ENCODE measurements around the gene GALNT14. TPM values are rescaled to one million over a fixed set of nuclear protein-coding genes. Genes with fewer than 3 reads are reported as not detected.

Gene GALNT14
- total and polyA plus RNA-seq, 2 of the 13 experiments (the other 11 are each of a cell fraction or from before 2014, with no cell fraction given) = not detected

GRCh38 chr2:31176742-31177141 lies 38.5 kb upstream of the GALNT14 start (continued):
- no peak for TF ChIP-seq ZNF646 (CRISPR knock-in tag; IDR thresholded peaks at IDR 0.05)
- TF ChIP-seq MTF1 (CRISPR knock-in tag; IDR thresholded peaks at IDR 0.05) = no peak
- no peak for TF ChIP-seq KLF12 (CRISPR knock-in tag; IDR thresholded peaks at IDR 0.05; ENCODE audit: borderline replicate concordance)
- TF ChIP-seq PHF5A (CRISPR knock-in tag; IDR thresholded peaks at IDR 0.05; ENCODE audit: low read depth, unreplicated experiment) = no peak
- TF ChIP-seq ZNF510 (CRISPR knock-in tag; IDR thresholded peaks at IDR 0.05; ENCODE audit: low read depth) = no peak
- no peak for TF ChIP-seq ZNF33B (CRISPR knock-in tag; IDR thresholded peaks at IDR 0.05)

GRCh38 chr2:31171142-31171541 lies 32.9 kb upstream of the GALNT14 start:
- DNase-seq (ENCODE audit: low spot score) (no peak), FAIRE-seq (no peak), ATAC-seq (no peak)
- intact Hi-C loops (cut with micrococcal nuclease; ENCODE audit: unreplicated experiment) (no loop called here), in situ Hi-C loops (cut with HindIII; ENCODE audit: extremely low pct_ligation_motif_present, low pct_unique_long_range_greater_than_20kb) (loop anchor here (5.0 to 25.0 kb wide), 3 partner anchors 309 to 959 kb away; no protein-coding TSS in a partner anchor)
- BruUV-seq (replicated peaks) = no TSS peak
- H2AFZ ChIP-seq (ENCODE audit: low read length) = no peak overlapping the region
- no peaks in the 10 kb centered on the region for H3K36me3 ChIP-seq (replicated peaks in 1 of 2; ENCODE audit: control insufficient read depth in 1 of 2, insufficient read depth in 2 of 2, low read length in 2 of 2)
- H4K20me1 ChIP-seq (ENCODE audit: insufficient read depth, low read length) = no peaks in the 10 kb centered on the region
- H3K27me3 ChIP-seq (ENCODE audit: control insufficient read depth in 1 of 2, insufficient read depth in 2 of 2, low read length in 2 of 2) = no peaks in the 10 kb centered on the region
- H3K4me1 ChIP-seq (ENCODE audit: insufficient read depth, low read length) = no peaks in the 10 kb centered on the region
- ChIA-PET POLR2A (no interaction called here), CTCF (ENCODE audit: low intra/inter-chr PET ratio, low total read pairs) (no interaction called here)
- no peaks in the 10 kb centered on the region for H3K9me3 ChIP-seq (ENCODE audit: low read length)
- H3K4me2 ChIP-seq (ENCODE audit: low read depth, low read length) = no peak overlapping the region
- WGBS (ENCODE audit: low lambda C conversion rate) = 13% methylated on average over 4 of the region's 4 CpGs
- H3K27ac ChIP-seq (ENCODE audit: extremely low read length, insufficient read depth, low read length) = no peak overlapping the region
- no peak overlapping the region for H3K9ac ChIP-seq (ENCODE audit: insufficient read depth, low read depth, low read length)
- H3K4me3 ChIP-seq (replicated peaks in 1 of 3; ENCODE audit: insufficient read depth in 1 of 3, low read depth in 2 of 3, low read length in 3 of 3) = no peak overlapping the region
- H3K79me2 ChIP-seq (ENCODE audit: insufficient read depth, low read length) = no peaks in the 10 kb centered on the region
- TF ChIP-seq TOPORS (CRISPR knock-in tag; IDR thresholded peaks at IDR 0.05) = no peak
- no peak for TF ChIP-seq TCF7L2 (IDR thresholded peaks at IDR 0.05; ENCODE audit: low read depth, low read length)
- no peak for TF ChIP-seq ZNF451 (CRISPR knock-in tag; IDR thresholded peaks at IDR 0.05)
- TF ChIP-seq ATF3 (CRISPR knock-in tag; IDR thresholded peaks at IDR 0.05) = no peak
- no peak for TF ChIP-seq MTA1 (CRISPR knock-in tag; IDR thresholded peaks at IDR 0.05; ENCODE audit: borderline replicate concordance)
- no peak for TF ChIP-seq MED1 (CRISPR knock-in tag; IDR thresholded peaks at IDR 0.05)
- no peak for TF ChIP-seq JUN (CRISPR knock-in tag; IDR thresholded peaks at IDR 0.05)
- no peak for TF ChIP-seq ZNF276 (CRISPR knock-in tag; IDR thresholded peaks at IDR 0.05; ENCODE audit: low read depth)
- no peak for TF ChIP-seq ATF7-NPFF (CRISPR knock-in tag; IDR thresholded peaks at IDR 0.05; ENCODE audit: low read depth)
- no peak for TF ChIP-seq PHF8 (CRISPR knock-in tag; IDR thresholded peaks at IDR 0.05)
- TF ChIP-seq SIX4 (CRISPR knock-in tag; IDR thresholded peaks at IDR 0.05) = no peak
- TF ChIP-seq ZNF510 (CRISPR knock-in tag; IDR thresholded peaks at IDR 0.05; ENCODE audit: low read depth) = no peak
